ENCODE results near the gene BCORL1. TPM values are rescaled to one million over a fixed set of nuclear protein-coding genes. Genes with fewer than 3 reads are reported as not detected.

The BCORL1 gene
- total RNA-seq, 4 donors from 2014 or later = 1.7 to 4.0 (median 2.7) TPM

GRCh38 chrX:130039847-130040246 lies 57.4 kb downstream of the BCORL1 start:
- intact Hi-C loops (cut with DNase I) = no loop called here
- Histone ChIP-seq H3K4me3 (no peak overlapping the region), H3K9me3 (no peaks in the 10 kb centered on the region), H3K36me3 (peaks cover 0 to 97% (median 6%) of the 10 kb centered on the region in 3 donors), H3K27ac (no peak overlapping the region), H3K27me3 (no peaks in the 10 kb centered on the region), H3K4me1 (no peaks in the 10 kb centered on the region)
- TF ChIP-seq CTCF (IDR thresholded peaks at IDR 0.05) = no peak
- no peak for TF ChIP-seq POLR2A (IDR thresholded peaks at IDR 0.05)
- no peak for DNase-seq
- 40% methylated on average over 1 of the region's 2 CpGs; no CpG with 5 or more reads in 1 of the 2 donors for WGBS, 2 donors

GRCh38 chrX:130047416-130047815 lies 65.0 kb downstream of the BCORL1 start:
- intact Hi-C loops (cut with DNase I) = no loop called here
- Histone ChIP-seq H3K27me3 (no peaks in the 10 kb centered on the region), H3K4me1 (no peaks in the 10 kb centered on the region), H3K36me3 (peaks cover 0 to 91% (median 7%) of the 10 kb centered on the region in 3 donors), H3K9me3 (no peaks in the 10 kb centered on the region), H3K4me3 (no peak overlapping the region), H3K27ac (no peak overlapping the region)
- WGBS, 2 donors = 77 to 100% methylated on average over 1 to 5 of the region's 5 CpGs
- TF ChIP-seq CTCF (IDR thresholded peaks at IDR 0.05) = no peak
- no peak for TF ChIP-seq POLR2A (IDR thresholded peaks at IDR 0.05)
- DNase-seq = no peak

GRCh38 chrX:130048686-130049222 lies 66.3 kb downstream of the BCORL1 start:
- no peaks in the 10 kb centered on the region for H3K27me3 ChIP-seq
- H3K4me1 ChIP-seq = no peaks in the 10 kb centered on the region
- H3K4me3 ChIP-seq = no peak overlapping the region
- peaks cover 0 to 94% (median 13%) of the 10 kb centered on the region in 3 donors for H3K36me3 ChIP-seq
- DNase-seq = no peak
- intact Hi-C loops (cut with DNase I) = no loop called here
- WGBS, 2 donors = 72 to 97% methylated on average over 4 of the region's 4 CpGs
- no peaks in the 10 kb centered on the region for H3K9me3 ChIP-seq
- H3K27ac ChIP-seq = no peak overlapping the region
- no peak for TF ChIP-seq POLR2A (IDR thresholded peaks at IDR 0.05)
- no peak for TF ChIP-seq CTCF (IDR thresholded peaks at IDR 0.05)

GRCh38 chrX:130049821-130050220 lies 67.4 kb downstream of the BCORL1 start:
- no peak for TF ChIP-seq POLR2A (IDR thresholded peaks at IDR 0.05)
- no peak for TF ChIP-seq CTCF (IDR thresholded peaks at IDR 0.05)
- 79 to 93% methylated on average over 3 to 7 of the region's 8 CpGs for WGBS, 2 donors

GRCh38 chrX:130051176-130051845 lies 68.9 kb downstream of the BCORL1 start:
- TF ChIP-seq CTCF (IDR thresholded peaks at IDR 0.05) (no peak), POLR2A (IDR thresholded peaks at IDR 0.05) (no peak)
- Histone ChIP-seq H3K27ac (no peak overlapping the region), H3K27me3 (no peaks in the 10 kb centered on the region), H3K9me3 (no peaks in the 10 kb centered on the region), H3K4me3 (no peak overlapping the region), H3K36me3 (peaks cover 0 to 91% (median 13%) of the 10 kb centered on the region in 3 donors), H3K4me1 (no peaks in the 10 kb centered on the region)
- intact Hi-C loops (cut with DNase I) = no loop called here
- WGBS, 2 donors = 77 to 90% methylated on average over 5 to 8 of the region's 12 CpGs
- no peak for DNase-seq

More at GRCh38 chrX:130049821-130050220, 67.4 kb downstream of the BCORL1 start:
- Histone ChIP-seq H3K27me3 (no peaks in the 10 kb centered on the region), H3K9me3 (no peaks in the 10 kb centered on the region), H3K27ac (no peak overlapping the region), H3K4me1 (no peaks in the 10 kb centered on the region), H3K4me3 (no peak overlapping the region), H3K36me3 (peaks cover 0 to 94% (median 13%) of the 10 kb centered on the region in 3 donors)
- DNase-seq = no peak
- intact Hi-C loops (cut with DNase I) = no loop called here

Data from esophagus squamous epithelium (tissue), 5 donors.